ENCODE measurements around the gene TRIM17.

Gene TRIM17

GRCh38 chr1:228358764-228359612 is 57.7 kb downstream of the TRIM17 start:
- TF ChIP-seq, protein P1, sequence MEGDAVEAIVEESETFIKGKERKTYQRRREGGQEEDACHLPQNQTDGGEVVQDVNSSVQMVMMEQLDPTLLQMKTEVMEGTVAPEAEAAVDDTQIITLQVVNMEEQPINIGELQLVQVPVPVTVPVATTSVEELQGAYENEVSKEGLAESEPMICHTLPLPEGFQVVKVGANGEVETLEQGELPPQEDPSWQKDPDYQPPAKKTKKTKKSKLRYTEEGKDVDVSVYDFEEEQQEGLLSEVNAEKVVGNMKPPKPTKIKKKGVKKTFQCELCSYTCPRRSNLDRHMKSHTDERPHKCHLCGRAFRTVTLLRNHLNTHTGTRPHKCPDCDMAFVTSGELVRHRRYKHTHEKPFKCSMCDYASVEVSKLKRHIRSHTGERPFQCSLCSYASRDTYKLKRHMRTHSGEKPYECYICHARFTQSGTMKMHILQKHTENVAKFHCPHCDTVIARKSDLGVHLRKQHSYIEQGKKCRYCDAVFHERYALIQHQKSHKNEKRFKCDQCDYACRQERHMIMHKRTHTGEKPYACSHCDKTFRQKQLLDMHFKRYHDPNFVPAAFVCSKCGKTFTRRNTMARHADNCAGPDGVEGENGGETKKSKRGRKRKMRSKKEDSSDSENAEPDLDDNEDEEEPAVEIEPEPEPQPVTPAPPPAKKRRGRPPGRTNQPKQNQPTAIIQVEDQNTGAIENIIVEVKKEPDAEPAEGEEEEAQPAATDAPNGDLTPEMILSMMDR (IDR thresholded peaks at IDR 0.05; ENCODE audit: insufficient read depth, low read depth, low read length, missing control alignments), result no peak
- no peak for DNase-seq (ENCODE audit: low read depth)
- H3K4me3 ChIP-seq (ENCODE audit: low read depth, low read length), result no peak overlapping the region

- TF ChIP-seq, protein P1 (IDR thresholded peaks at IDR 0.05; ENCODE audit: insufficient read depth, low read depth, low read length, missing control alignments), result no peak
- DNase-seq (ENCODE audit: low read depth), result no peak
- no peak overlapping the region for H3K4me3 ChIP-seq (ENCODE audit: low read depth, low read length)
Observed at GRCh38 chr1:228358039-228358763, 58.5 kb downstream of the TRIM17 start.
